GM18511 (cell line): ENCODE results near the gene RNU1-2.
"Not testable (repeated sequence)": the region's sequence is repeated elsewhere in the genome, so short reads cannot be mapped to it uniquely, and the experiment has no call there.

Experiments used
- ATAC-seq: cut with Tn5 transposase; IDR thresholded peaks from one replicate; pipeline ENCODE4 v1.9.1; 2021; ENCODE audit warnings: mild to moderate bottlenecking, moderate library complexity; ENCODE audit not compliant: unreplicated experiment

Gene RNU1-2

DNA sequence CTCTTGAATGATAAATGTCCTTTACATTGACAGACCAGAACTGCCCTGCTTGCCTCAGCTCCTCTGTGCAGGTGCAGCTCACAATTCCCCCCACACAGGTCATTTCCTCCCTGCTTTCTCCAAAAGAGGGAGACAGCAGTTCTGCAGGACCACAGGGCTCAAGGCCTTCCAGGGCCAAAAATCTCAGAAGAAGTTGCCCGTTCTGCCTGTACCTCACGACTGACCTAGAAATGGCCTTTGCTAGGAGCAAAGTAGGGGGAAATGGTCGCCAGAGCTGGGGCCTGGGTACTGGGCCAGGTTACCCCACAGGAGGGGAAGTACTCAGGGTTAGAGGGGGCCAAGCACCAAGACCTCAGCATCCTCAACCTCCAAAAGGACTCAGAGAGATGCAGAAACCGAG lies 11.1 kb downstream of the RNU1-2 start:
- no peak for ATAC-seq

DNA sequence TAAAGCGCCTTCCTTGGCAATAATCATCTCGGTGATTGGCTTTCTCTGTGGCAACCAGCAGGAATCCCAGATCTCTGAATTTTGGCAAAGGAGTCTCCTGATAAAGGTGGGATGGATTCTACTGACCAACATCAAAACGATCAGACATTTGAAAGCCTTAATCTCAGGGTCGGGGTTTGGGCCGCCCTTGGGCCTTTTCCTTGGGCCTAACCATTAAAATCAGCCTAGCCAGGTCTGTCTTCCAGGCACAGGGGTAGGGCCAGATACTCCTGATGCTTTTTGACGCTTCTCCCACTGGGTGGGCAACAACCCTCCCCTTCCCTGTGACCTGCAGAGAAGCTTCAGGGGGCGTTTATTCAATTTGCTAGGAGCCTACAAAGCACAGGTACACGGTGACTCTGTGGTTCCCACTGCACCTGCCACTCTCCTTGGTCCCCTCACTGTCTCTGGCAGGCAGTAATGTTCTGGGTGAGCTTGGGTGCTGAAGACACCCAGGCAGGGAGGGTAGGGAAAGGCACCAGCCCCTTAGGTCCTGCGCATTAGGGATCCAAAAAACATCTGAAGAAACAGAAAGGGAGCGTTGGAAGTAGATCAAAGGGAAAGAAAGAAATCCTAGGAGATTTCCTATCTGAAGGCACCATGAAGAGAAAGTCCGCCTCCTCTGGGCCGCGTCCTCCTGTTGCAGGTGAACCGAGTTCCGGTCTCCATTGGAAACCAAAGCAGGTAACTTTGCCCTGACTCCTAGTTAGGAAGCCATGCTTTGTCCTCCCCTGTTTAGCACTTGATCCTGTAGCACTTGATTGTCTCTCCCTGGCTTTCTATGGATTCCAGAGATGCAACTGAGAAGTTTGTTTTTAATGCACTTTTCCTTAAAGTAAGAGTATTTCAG lies 12.3 kb downstream of the RNU1-2 start:
- no peak for ATAC-seq

DNA sequence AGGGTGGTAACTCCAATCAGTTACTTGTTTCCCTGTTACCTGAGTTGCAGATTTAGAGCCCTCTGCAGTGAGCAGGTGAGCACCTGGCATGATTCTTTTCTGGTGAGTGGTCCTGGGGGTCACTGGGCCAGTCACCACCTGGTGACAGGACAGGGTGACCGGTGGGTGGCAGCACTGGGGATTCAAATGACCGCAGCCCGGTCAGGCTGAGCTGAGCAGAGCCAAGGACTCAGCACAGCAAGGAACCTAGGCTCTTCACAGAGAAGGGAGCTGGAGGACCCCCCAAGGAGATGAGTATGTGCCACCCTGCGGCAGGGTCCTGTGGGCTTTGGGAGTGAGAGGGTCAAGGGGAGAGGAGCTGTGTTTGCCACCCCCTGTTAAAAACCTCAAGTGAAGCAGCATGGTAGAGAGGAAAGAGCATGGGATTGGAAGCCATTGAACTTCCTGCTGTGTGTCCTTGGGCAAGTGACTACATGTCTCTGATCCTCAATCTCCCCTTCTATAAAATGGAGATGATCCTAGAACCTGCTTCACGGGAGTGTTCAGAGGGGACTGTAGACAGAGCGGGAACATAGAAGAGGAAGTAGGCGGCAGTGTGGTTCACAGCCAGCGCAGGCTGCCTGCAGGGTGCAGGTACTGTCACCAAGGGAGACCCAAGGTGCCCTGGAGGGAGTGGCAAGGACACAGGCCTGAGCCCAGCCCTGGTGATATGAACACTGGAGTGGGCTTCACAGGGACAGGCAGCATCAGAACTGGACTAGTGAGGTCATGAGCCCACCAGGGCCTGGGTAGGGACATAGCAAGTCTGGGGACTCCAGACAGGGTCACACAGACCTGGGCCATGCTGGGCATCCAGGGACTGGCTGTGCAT lies 16.3 kb downstream of the RNU1-2 start:
- ATAC-seq, result not testable (repeated sequence)

DNA sequence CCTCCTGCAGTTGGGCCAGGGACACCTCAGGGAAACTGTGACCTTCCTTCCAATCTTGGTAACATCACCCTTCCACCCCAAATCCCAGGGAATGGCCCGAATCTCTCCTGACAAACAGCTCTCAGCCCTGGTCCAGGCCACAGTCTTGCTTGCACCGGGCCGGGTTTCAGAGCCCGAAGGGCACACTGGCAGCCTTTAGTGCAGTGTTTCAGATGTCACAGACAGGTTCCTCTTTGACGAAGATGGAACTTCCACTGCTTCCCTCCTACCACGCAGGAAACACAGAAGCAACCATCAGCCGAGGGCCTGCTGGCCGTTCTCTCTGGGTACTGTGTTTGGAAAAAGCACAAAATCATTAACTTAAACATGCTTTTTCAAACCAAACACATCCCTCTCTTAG lies 17.0 kb downstream of the RNU1-2 start:
- ATAC-seq, result not testable (repeated sequence)

DNA sequence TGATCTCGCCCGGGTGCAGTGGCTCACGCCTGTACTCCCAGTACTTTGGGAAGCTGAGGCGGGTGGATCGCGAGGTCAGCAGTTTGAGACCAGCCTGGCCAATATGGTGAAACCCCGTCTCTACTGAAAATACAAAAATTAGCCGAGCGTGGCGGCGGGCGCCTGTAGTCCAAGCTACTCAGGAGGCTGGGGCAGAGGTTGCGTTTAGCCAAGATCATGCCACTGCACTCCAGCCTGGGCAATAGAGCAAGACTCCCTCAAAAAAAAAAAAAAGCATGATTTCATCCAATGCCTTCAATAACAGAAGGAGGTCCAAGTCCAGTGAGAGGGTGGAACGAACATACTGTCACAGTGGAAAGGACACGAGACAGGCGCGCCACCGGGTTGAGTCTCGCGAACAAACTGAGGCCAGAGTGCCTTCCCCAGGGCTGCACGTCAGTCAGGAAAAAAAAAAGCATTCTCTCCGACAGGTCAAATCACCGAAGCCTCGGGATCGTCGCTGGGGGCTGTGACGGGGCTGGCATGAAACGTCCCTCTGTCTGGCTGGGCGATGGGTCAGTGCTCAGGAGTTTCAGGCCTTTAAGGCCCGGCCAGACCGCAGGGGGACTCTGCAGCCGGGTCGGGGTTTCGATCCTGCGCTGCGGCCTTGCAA lies 17.5 kb downstream of the RNU1-2 start:
- no peak for ATAC-seq

DNA sequence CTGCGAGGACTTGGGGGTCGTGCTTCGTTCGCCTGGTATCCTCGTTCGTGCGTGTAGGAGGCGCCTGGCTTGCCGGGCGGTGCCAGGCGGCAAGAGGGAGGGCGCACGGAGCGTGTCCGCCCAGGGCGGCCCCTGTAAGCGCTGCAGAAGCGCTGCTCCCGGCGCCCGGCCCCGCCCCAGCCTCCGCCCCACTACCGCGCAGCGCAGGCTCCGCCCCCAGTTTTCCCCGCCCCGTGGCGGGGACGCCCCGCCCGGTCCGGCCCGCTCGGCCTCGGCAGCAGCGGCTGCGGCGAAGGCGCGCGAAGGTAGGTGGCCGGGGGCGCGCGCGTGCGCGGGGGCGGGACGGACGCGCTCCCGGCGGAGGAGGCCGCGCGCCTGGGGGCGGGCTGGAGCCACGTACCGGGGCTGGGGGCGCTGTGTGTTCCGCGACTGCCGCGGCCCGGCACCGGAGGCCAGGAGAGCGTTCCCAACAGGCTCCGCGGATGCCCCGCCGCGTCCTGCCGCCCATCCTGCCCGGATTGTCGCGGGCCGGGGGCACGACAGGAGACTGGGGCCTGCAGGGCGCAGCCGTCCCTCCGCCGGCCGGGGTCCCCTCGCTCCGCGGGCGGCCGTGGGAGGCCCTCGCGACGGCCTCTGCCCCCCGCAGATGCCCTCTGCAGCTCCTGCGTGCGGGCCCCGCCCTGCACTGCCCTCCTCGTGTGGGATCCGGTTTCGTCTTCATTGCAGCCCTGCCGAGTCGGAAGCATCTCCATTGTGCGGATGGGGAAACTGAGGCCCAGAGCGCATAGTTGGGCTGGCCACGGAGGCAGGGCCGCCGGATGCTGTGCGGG lies 18.3 kb downstream of the RNU1-2 start:
- peak; percentile 89 for ATAC-seq

DNA sequence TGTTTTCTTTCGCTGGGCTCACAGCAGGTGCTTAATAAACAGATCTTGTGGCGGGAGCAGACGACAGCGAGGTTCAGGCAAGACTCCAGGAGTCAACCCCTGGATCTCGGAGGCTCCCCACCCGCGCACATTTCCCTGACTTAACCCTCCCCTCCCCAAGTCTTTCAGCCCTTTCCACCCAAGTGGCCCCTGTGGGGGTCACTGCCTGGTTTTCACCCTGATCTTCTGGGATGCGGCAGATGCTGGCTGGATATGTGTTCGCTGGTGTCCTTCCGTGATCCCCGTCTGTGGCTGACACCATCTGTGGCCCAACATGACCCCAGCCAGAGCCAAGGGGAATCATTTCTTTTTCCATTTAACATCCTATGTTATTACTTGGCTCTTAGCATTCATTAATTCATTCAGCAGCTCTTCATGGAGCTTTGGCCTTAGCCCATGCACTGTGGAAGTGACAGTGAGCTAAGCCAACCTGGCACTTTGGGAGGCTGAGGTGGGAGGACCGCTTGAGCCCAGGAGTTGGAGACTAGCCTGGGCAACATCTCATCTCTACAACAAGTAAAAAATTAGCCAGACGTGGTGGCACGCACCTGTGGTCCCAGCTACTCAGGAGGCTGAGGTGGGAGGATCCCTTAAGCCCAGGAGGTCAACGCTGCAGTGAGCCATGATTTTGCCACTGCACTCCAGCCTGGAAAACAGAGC lies 19.3 kb downstream of the RNU1-2 start:
- ATAC-seq, result not testable (repeated sequence)

DNA sequence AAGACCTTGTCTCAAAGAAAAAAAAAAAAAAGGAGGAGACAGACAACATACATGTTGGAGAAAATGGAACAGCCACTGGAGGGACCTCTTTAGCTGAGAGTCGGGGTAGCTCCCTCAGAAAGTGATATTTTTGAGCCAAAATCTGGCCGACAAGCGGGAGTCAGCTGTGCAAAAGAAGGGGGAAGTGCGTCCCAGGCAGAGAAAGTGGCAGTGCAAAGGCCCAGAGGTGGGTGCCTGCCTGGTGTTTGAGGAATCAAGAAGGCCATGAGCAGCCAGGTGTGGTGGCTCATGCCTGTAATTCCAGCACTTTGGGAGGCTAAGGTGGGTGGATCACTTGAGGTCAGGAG lies 19.8 kb downstream of the RNU1-2 start:
- ATAC-seq, result no peak

DNA sequence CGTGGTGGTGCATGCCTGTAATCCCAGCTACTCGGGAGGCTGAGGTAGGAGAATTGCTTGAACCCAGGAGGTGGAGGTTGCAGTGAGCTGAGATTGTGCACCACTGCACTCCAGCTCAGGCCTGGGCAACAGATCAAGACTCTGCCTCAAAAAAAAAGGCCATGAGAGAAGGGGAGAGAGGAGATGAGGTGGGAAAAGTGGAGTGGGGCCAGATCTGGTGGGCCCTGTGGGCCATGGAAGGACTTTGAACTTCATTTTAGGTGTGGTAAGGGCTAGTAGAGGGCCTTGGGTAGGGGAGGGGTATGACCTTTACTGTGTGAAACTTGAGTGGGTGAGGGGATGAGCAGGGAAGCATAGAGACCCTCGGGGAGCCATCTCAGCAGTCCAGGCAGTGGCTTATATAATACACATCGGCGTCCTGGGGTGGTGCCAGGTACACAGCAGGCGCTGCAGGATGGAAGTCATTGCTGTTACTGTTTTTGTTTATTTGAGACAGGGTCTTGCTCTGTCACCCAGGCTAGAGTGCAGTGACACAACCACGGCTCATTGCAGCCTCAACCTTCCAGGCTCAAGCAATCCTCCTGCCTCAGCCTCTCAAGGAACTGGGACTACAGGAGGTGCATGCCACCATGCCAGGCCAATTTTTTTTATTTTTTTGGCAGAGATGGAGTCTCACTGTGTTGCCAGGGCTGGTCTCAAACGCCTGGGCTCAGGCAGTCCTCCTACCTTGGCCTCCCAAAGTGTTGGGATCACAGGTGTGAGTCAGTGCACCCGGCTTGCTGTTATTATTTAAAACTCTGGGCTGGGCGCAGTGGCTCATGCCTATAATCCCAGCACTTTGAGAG lies 20.5 kb downstream of the RNU1-2 start:
- not testable (repeated sequence) for ATAC-seq

DNA sequence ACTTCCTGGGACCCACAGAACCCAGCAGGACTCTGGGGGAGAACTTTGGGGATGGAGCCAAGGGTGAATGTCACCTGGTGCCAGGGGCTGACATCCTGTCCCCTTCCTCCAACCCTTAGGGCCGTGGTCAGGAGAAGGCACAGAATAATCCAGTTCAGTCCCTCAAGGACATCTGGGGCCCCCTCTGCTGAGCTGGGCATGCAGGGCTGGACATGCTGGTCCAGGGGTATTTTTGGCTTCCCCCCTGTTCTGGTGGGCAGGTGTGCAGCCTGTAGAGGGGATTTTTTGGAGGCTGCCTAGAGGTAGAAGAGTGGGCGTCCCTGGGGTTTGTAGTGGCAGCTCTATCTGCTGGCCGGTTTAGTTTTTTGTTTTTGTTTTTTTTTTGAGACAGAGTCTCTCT lies 22.6 kb downstream of the RNU1-2 start:
- ATAC-seq, result no peak

DNA sequence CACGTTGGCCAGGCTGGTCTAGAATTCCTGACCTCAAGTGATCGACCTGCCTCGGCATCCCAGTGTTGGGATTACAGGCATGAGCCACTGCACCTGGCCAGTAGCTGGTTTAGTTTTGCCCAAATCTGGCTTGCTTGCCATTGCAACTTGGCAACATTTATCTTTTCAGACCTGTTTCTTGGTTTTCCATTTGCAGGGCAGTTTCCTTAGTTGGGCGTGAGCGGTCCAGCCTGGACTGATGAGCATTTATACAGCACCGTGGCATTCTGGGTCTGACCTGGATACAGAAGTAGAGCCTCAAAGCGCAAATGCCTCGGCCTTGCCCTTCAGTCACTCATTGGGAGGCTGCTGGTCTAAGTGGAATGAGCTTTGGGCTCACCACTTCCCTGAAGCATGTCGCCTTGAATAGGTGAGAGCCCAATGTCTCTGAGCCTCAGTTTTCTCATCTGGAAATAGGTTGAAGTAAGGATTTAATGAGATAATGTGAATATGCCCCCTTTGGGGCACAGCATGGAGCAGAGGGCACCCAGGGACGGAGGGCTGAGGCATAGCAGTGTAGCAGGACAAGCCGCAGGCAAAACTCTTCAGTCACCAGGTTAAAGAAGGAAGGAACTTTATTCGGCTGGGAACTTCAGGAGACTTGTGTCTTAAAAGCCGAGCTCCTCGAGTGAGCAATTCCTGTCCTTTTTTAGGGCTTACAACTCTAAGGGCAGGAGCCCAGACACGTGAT lies 23.3 kb downstream of the RNU1-2 start:
- not testable (repeated sequence) for ATAC-seq

DNA sequence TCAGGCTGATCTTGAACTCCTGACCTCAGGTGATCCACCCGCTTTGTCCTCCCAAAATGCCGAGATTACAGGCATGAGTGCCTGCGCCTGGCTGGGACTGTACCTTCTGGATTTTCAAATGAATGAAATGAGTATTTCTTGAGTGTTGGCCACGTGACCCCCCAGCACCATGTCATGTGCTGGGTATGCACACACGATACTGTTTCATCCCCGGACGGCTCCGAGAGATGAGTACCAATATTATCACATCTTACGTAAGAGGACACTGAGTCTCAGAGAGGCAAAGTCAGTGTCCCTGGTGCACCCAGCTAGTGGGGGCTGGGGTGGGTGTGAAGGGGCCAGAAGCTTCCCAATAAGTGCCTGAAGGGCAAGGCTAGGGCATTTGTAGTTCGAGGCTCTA lies 25.2 kb downstream of the RNU1-2 start:
- no peak for ATAC-seq

DNA sequence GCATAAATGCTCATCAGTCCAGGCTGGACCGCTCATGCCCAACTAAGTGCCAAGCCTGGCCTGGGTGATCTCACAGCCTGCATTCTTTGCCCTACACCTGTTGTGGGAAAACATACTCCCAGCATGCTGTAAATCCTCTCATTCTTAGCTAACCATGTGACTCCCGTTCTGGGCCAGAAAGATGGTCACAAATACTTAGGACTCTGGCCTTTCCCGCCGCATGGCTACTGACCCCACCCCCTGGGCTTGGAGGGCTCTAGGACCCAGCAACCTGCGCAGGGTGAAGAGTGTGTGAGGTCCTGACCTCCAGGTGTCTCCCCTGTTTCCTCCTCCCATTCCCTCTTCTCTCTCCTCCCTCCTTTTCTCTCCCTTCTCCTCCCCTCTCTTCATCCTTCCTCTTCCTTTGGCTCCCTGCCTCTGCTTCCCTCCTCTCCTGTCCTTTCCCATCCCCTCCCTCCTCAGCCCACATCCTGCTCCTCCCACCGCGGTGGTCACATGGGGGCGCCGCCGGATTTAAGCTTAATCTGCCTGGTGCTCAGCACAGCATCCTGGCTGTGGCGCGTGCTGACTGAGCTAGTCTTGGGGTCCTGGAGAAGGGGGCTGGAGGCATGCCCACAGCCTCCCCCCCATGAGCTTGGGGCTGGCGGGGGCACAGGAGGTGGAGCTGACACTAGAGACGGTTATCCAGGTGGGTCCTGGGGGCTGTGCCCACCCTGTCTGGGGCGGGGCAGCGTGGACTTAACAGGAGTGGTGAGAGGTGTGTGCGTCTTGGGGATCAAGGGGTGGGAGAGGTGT lies 25.8 kb downstream of the RNU1-2 start, which contains the start of gene CROCC:
TSS of gene CROCC (plus strand) at position 541 of the 795 bp plus-strand sequence. CDS start at position 629, 88 bp downstream.
- ATAC-seq, result no peak

DNA sequence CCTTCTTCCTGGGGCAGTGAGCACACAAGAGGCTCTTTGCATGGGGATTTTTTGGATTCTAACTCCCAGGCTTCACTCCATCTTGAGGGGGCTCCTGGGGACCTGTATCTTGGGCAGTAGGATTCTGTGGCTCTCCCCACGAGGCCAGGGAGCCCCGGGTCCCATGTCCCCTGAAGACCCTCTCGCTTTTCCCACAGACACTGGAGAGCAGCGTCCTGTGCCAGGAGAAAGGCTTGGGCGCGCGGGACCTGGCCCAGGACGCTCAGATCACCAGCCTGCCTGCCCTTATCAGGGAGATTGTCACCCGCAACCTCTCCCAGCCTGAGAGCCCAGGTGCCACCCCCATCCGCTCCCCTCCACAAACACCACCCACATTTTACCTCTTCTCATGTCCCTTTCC lies 26.7 kb downstream of the RNU1-2 start:
- no peak for ATAC-seq

DNA sequence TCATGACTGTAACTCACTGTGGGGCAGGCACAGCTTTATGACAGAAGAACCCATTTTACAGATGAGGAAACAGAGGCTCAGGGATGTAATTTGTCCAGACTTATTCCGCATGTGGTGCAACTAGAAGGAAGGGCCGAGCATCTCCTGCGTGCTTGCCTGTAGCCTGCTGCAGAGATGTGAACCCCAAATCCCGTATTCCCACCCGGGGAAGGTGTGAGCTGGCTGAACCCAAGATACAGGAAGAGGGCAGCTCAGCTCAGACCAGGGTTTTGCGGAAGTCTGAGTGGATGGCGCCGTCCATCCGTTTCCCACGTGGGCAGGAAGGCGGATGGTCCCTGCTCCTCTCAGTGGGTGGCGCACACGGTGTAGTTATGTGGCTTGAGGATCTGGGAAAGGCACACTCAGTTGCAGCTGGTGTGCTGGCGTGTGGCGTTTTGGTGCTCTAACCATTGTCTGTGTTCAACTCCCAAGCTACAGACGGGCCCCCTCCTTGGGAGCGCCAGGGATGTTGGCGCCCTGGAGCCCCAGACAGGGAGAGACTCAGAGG lies 27.2 kb downstream of the RNU1-2 start:
- no peak for ATAC-seq

DNA sequence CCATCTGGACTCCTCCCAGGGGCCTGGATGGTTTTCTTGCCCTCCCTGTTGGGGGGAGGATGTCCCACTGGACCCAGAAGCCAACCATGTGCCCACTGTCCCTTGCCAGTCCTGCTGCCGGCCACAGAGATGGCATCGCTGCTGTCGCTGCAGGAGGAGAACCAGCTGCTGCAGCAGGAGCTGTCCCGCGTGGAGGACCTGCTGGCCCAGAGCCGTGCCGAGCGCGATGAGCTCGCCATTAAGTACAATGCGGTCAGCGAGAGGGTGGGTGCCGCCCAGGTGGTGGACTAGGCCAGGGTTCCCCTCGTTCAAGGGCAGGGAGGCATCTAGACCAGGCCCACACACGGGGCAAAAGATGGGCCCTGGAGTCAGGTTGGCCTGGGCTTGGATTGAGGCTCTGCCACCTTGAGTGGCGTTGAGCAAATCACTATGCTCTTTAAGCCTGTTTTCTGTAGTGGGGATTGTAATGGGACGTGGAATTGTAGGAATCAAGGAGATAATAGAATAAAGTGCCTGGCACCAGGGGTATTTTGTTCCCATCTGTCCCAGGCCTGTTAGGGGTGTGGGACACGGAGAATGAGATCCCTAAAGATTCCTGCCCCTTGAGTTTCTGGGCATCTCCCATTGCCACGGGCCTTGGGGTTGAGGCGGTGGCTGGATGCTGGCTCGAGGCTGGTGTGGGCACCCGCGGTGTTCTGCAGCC lies 28.6 kb downstream of the RNU1-2 start:
- ATAC-seq, result no peak
